ENCODE measurements around the gene DRC7.
"Not testable (repeated sequence)": the region's sequence is repeated elsewhere in the genome, so short reads cannot be mapped to it uniquely, and the experiment has no call there.

Gene DRC7

GRCh38 chr16:57660715-57661463 is 33.7 kb upstream of the DRC7 start:
- DNase-seq (ENCODE audit: low read depth in 2 of 2): no peak

- no peak for DNase-seq (ENCODE audit: low read depth in 2 of 2)
These were observed 33.1 kb upstream of the DRC7 start for GRCh38 chr16:57661510-57661909.

GRCh38 chr16:57661936-57662906 is 32.4 kb upstream of the DRC7 start:
- no peak for DNase-seq (ENCODE audit: low read depth in 2 of 2)

GRCh38 chr16:57663436-57663835 is 31.2 kb upstream of the DRC7 start:
- no peak for DNase-seq (ENCODE audit: low read depth in 2 of 2)

- no peak for DNase-seq (ENCODE audit: low read depth in 2 of 2)
These were observed 30.5 kb upstream of the DRC7 start for GRCh38 chr16:57663917-57664661.

- no peak for DNase-seq (ENCODE audit: low read depth in 2 of 2)
These were observed 30.0 kb upstream of the DRC7 start for GRCh38 chr16:57664662-57665025.

GRCh38 chr16:57665541-57665940 is 29.1 kb upstream of the DRC7 start:
- no peak for DNase-seq (ENCODE audit: low read depth in 2 of 2)

GRCh38 chr16:57666353-57667047 is 28.1 kb upstream of the DRC7 start:
- DNase-seq (ENCODE audit: low read depth in 2 of 2): no peak

- DNase-seq (ENCODE audit: low read depth in 2 of 2): no peak
These were observed 27.5 kb upstream of the DRC7 start for GRCh38 chr16:57667048-57667525.

GRCh38 chr16:57667526-57668262 is 26.9 kb upstream of the DRC7 start:
- no peak for DNase-seq (ENCODE audit: low read depth in 2 of 2)

- no peak for DNase-seq (ENCODE audit: low read depth in 2 of 2)
These were observed 26.4 kb upstream of the DRC7 start, which contains the start of gene ADGRG3 for GRCh38 chr16:57668263-57668571. TSS of gene ADGRG3 (plus strand) at chr16:57668306. CDS start at chr16:57668348, 42 bp downstream.

- no peak for DNase-seq (ENCODE audit: low read depth in 2 of 2)
These were observed 25.8 kb upstream of the DRC7 start for GRCh38 chr16:57668630-57669475.

- DNase-seq (ENCODE audit: low read depth in 2 of 2): no peak
These were observed 25.0 kb upstream of the DRC7 start for GRCh38 chr16:57669476-57670162.

- no peak for DNase-seq (ENCODE audit: low read depth in 2 of 2)
These were observed 24.4 kb upstream of the DRC7 start for GRCh38 chr16:57670196-57670595.

- not testable (repeated sequence) for DNase-seq (ENCODE audit: low read depth in 2 of 2)
These were observed 23.2 kb upstream of the DRC7 start for GRCh38 chr16:57671451-57671850.

- DNase-seq (ENCODE audit: low read depth in 2 of 2): no peak
These were observed 22.2 kb upstream of the DRC7 start for GRCh38 chr16:57672416-57672815.

- no peak for DNase-seq (ENCODE audit: low read depth in 2 of 2)
These were observed 21.8 kb upstream of the DRC7 start for GRCh38 chr16:57672824-57673223.

GRCh38 chr16:57675741-57676551 is 18.7 kb upstream of the DRC7 start:
- no peak for DNase-seq (ENCODE audit: low read depth in 2 of 2)
